Calu3 (cell line): ENCODE data around the gene MAP2K2. TPM values are rescaled to one million over a fixed set of nuclear protein-coding genes. Genes with fewer than 3 reads are reported as not detected.
"Not testable (repeated sequence)": the region's sequence is repeated elsewhere in the genome, so short reads cannot be mapped to it uniquely, and the experiment has no call there.

Experiments used
- BruUV-seq: library from RNA; stranded (reverse); fragments of 400-500 nt; replicated peaks from 2 replicates; lab custom pipeline; 2021; lab: Mats Ljungman, UMichigan
- CTCF ChIA-PET: fragments of 300-600 bp; sonication (Branson Sonifier 250); formaldehyde crosslinking; loops from one replicate; lab custom pipeline; 2022; ENCODE audit warnings: antibody characterized with exemption; lab: Charles Lee
- DNase-seq: peaks from one replicate; pipeline ENCODE4 v3.0.0; 2022
- H3K27ac Mint-ChIP-seq: one replicate; pipeline ENCODE4 v1.8.0; 2022; ENCODE audit warnings: mixed read lengths; ENCODE audit not compliant: unreplicated experiment
- H3K27me3 Mint-ChIP-seq: one replicate; pipeline ENCODE4 v1.8.0; 2022; ENCODE audit warnings: mixed read lengths; ENCODE audit not compliant: unreplicated experiment
- H3K36me3 Mint-ChIP-seq: one replicate; pipeline ENCODE4 v1.8.0; 2022; ENCODE audit warnings: mild to moderate bottlenecking, moderate library complexity, mixed read lengths; ENCODE audit not compliant: insufficient read depth, unreplicated experiment
- H3K4me1 Mint-ChIP-seq: one replicate; pipeline ENCODE4 v1.8.0; 2022; ENCODE audit warnings: mild to moderate bottlenecking, low read depth, mixed read lengths; ENCODE audit not compliant: unreplicated experiment
- H3K4me3 Mint-ChIP-seq: one replicate; pipeline ENCODE4 v1.8.0; 2022; ENCODE audit warnings: mild to moderate bottlenecking, low read depth, moderate library complexity, mixed read lengths; ENCODE audit not compliant: unreplicated experiment
- H3K9me3 Mint-ChIP-seq: one replicate; pipeline ENCODE4 v1.8.0; 2022; ENCODE audit warnings: low read depth, mixed read lengths; ENCODE audit not compliant: unreplicated experiment
- CTCF ChIP-seq: fragments of 200-600 bp; IDR thresholded peaks from one replicate; pipeline ENCODE4 v1.8.0; 2022; ENCODE audit warnings: antibody characterized with exemption; ENCODE audit not compliant: unreplicated experiment
- intact Hi-C: fragments of 100-400 bp; cut with micrococcal nuclease; formaldehyde crosslinking; loops from one replicate; pipeline ENCODE4 v1.10.0; 2022; ENCODE audit not compliant: unreplicated experiment
- total RNA-seq: library from RNA; stranded (reverse); gene quantifications from 2 replicates; pipeline ENCODE4 v1.2.3, GENCODE V29; 2022

The MAP2K2 gene
- total RNA-seq, 1 experiment from 2014 or later = 114 TPM

- no peak overlapping the region for H3K27ac Mint-ChIP-seq
- no peak overlapping the region for H3K4me3 Mint-ChIP-seq
- no TSS peak for BruUV-seq
- H3K27me3 Mint-ChIP-seq = no peaks in the 10 kb centered on the region
- no peak for TF ChIP-seq CTCF
- intact Hi-C loops = loop anchor here (5.0 kb wide), 1 partner anchor 42 kb away; the partner anchor contains the start of genes ANKRD24 and SIRT6
- peak; percentile 17 for DNase-seq
- CTCF ChIA-PET = interaction anchor here (0.6 to 1.5 kb wide), 11 partner anchors 9 to 259 kb away, joined by 3 to 7 read pairs (median 4); no protein-coding TSS in a partner anchor
- H3K36me3 Mint-ChIP-seq = peaks cover 6% of the 10 kb centered on the region
- no peaks in the 10 kb centered on the region for H3K9me3 Mint-ChIP-seq
- H3K4me1 Mint-ChIP-seq = no peaks in the 10 kb centered on the region
These were observed 16.4 kb upstream of the MAP2K2 start for GRCh38 chr19:4140237-4140711.

GRCh38 chr19:4139614-4140236 lies 15.8 kb upstream of the MAP2K2 start:
- Mint-ChIP-seq H3K4me3 (no peak overlapping the region), H3K27ac (no peak overlapping the region), H3K27me3 (no peaks in the 10 kb centered on the region), H3K36me3 (peaks cover 6% of the 10 kb centered on the region), H3K9me3 (no peaks in the 10 kb centered on the region), H3K4me1 (no peaks in the 10 kb centered on the region)
- peak; percentile 64 for TF ChIP-seq CTCF
- CTCF ChIA-PET = interaction anchor here (0.6 to 1.5 kb wide), 8 partner anchors 21 to 152 kb away, joined by 3 to 7 read pairs (median 4); no protein-coding TSS in a partner anchor
- intact Hi-C loops = loop anchor here (5.0 kb wide), 1 partner anchor 43 kb away; the partner anchor contains the start of genes ANKRD24 and SIRT6
- no TSS peak for BruUV-seq
- DNase-seq = peak; percentile 83

GRCh38 chr19:4138445-4138844 lies 14.5 kb upstream of the MAP2K2 start:
- DNase-seq = no peak
- Mint-ChIP-seq H3K9me3 (no peaks in the 10 kb centered on the region), H3K36me3 (peaks cover 6% of the 10 kb centered on the region), H3K4me3 (no peak overlapping the region), H3K27me3 (no peaks in the 10 kb centered on the region), H3K27ac (no peak overlapping the region), H3K4me1 (no peaks in the 10 kb centered on the region)
- BruUV-seq = no TSS peak
- CTCF ChIA-PET = no interaction called here
- intact Hi-C loops = no loop called here
- no peak for TF ChIP-seq CTCF

GRCh38 chr19:4136680-4137088 lies 12.8 kb upstream of the MAP2K2 start:
- CTCF ChIA-PET = interaction anchor here (0.7 kb wide), 1 partner anchor 25 kb away, joined by 4 read pairs; no protein-coding TSS in a partner anchor
- BruUV-seq = no TSS peak
- Mint-ChIP-seq H3K27me3 (no peaks in the 10 kb centered on the region), H3K9me3 (no peaks in the 10 kb centered on the region), H3K27ac (no peak overlapping the region), H3K4me1 (no peaks in the 10 kb centered on the region), H3K36me3 (peaks cover 6% of the 10 kb centered on the region), H3K4me3 (no peak overlapping the region)
- intact Hi-C loops = no loop called here
- no peak for DNase-seq
- TF ChIP-seq CTCF = no peak

- DNase-seq, BruUV-seq, H3K27me3 Mint-ChIP-seq, CTCF ChIA-PET, H3K27ac Mint-ChIP-seq, H3K9me3 Mint-ChIP-seq, H3K36me3 Mint-ChIP-seq, intact Hi-C loops, H3K4me1 Mint-ChIP-seq, H3K4me3 Mint-ChIP-seq: not testable (repeated sequence)
These were observed 11.5 kb upstream of the MAP2K2 start for GRCh38 chr19:4135386-4135785.
